Muscle of leg (tissue), 16 donors: ENCODE results near the gene DSE. TPM values are rescaled to one million over a fixed set of nuclear protein-coding genes. Genes with fewer than 3 reads are reported as not detected.
"Not testable (repeated sequence)": the region's sequence is repeated elsewhere in the genome, so short reads cannot be mapped to it uniquely, and the experiment has no call there.

Experiments used
- DNase-seq: peaks from one replicate; pipeline ENCODE4 v3.0.0; 2013
- H3K27ac ChIP-seq: one replicate; pipeline ENCODE4 v1.5.1; 2013; ENCODE audit warnings: mild to moderate bottlenecking, low read length, control low read depth
- H3K27me3 ChIP-seq: one replicate; pipeline ENCODE4 v1.6.1; 2013; ENCODE audit warnings: low read length; ENCODE audit not compliant: control insufficient read depth, insufficient read depth
- H3K36me3 ChIP-seq: one replicate; pipeline ENCODE4 v1.6.1; 2013; ENCODE audit warnings: low read length; ENCODE audit not compliant: control insufficient read depth, insufficient read depth
- H3K4me1 ChIP-seq: one replicate; pipeline ENCODE4 v1.6.1; 2013; ENCODE audit warnings: low read length; ENCODE audit not compliant: control insufficient read depth, insufficient read depth
- H3K4me3 ChIP-seq: one replicate; pipeline ENCODE4 v1.5.1; 2013; ENCODE audit warnings: low read length, control low read depth
- H3K9me3 ChIP-seq: replicated peaks from 2 replicates; pipeline ENCODE4 v1.6.1; 2013; ENCODE audit warnings: low read depth, low read length; ENCODE audit not compliant: control insufficient read depth
- WGBS: methylation state at CpG from one replicate; pipeline ENCODE4 v1.1.5; 2013; ENCODE audit warnings: missing lambda C conversion rate; ENCODE audit not compliant: insufficient coverage; 5-methylcytosine and 5-hydroxymethylcytosine counted together
- long read RNA-seq, 11 donors: transcript quantifications; one replicate each; lab custom pipeline, GENCODE V29; 2026
- polyA plus RNA-seq, 8 donors: library from polyadenylated mRNA; unstranded; fragments of 120-200 nt; gene quantifications; one replicate each; pipeline versions ENCODE4 v1.2.1 to v1.2.3, GENCODE V29; 2013; ENCODE audit warnings: inconsistent platforms in 1 of 8, low replicate concordance in 1 of 8; ENCODE audit not compliant: insufficient read length in 8 of 8, insufficient read depth in 1 of 8
- total RNA-seq: library from RNA; stranded (reverse); fragments of 120-200 nt; gene quantifications from one replicate; pipeline ENCODE4 v1.2.4, GENCODE V29; 2013

Gene DSE
- total RNA-seq (38.3 TPM), polyA plus RNA-seq (10 to 100 TPM; 23.7 to 42.3 (median 29.7) TPM)
- long read RNA-seq, donor 1, full-length matches to known transcripts = 2 of 2 reads
- long read RNA-seq, donor 1, partial matches to known transcripts = 0 of 2 reads
- long read RNA-seq, donor 1, other reads (novel, unspliced or antisense) = 0 of 2 reads
- long read RNA-seq, donor 2 = 0 reads
- long read RNA-seq, donor 3, full-length matches to known transcripts = 1 of 1 reads
- long read RNA-seq, donor 3, partial matches to known transcripts = 0 of 1 reads
- long read RNA-seq, donor 3, other reads (novel, unspliced or antisense) = 0 of 1 reads
- long read RNA-seq, donor 4 = 0 reads
- long read RNA-seq, donor 5, full-length matches to known transcripts = 6 of 15 reads
- long read RNA-seq, donor 5, partial matches to known transcripts = 9 of 15 reads
- long read RNA-seq, donor 5, other reads (novel, unspliced or antisense) = 0 of 15 reads
- long read RNA-seq, donor 6, full-length matches to known transcripts = 6 of 12 reads
- long read RNA-seq, donor 6, partial matches to known transcripts = 6 of 12 reads
- long read RNA-seq, donor 6, other reads (novel, unspliced or antisense) = 0 of 12 reads
- long read RNA-seq, donor 7, full-length matches to known transcripts = 4 of 4 reads
- long read RNA-seq, donor 7, partial matches to known transcripts = 0 of 4 reads
- long read RNA-seq, donor 7, other reads (novel, unspliced or antisense) = 0 of 4 reads
- long read RNA-seq, donor 8, full-length matches to known transcripts = 2 of 2 reads
- long read RNA-seq, donor 8, partial matches to known transcripts = 0 of 2 reads
- long read RNA-seq, donor 8, other reads (novel, unspliced or antisense) = 0 of 2 reads
- long read RNA-seq, donor 9, full-length matches to known transcripts = 4 of 4 reads
- long read RNA-seq, donor 9, partial matches to known transcripts = 0 of 4 reads
- long read RNA-seq, donor 9, other reads (novel, unspliced or antisense) = 0 of 4 reads
- long read RNA-seq, donor 10, full-length matches to known transcripts = 8 of 8 reads
- long read RNA-seq, donor 10, partial matches to known transcripts = 0 of 8 reads
- long read RNA-seq, donor 10, other reads (novel, unspliced or antisense) = 0 of 8 reads
- long read RNA-seq, donor 11, full-length matches to known transcripts = 5 of 21 reads
- long read RNA-seq, donor 11, partial matches to known transcripts = 16 of 21 reads
- long read RNA-seq, donor 11, other reads (novel, unspliced or antisense) = 0 of 21 reads

DNA sequence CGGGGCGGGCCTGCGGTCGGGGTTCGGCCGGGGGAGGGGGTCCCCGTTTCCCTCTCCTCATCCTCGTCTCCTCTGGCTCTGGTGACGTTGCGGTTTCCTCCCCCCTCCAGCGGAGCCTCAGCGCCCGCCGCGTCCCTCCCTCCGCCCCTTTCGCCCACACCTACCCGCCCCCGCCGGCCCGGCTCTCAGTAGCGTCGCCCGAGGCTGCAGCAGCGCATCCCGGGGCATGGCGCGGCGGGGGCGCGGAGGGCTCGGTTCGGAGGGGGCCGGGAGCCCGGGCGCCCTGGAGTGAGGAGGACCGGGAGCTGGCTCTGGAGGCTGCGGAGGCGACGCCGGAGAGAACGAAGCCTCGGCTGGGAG is at the start of gene DSE:
DSE (plus strand) TSS at position 188 of the 360 bp plus-strand sequence. CDS start 28,304 bp downstream, outside the sequence.
- Histone ChIP-seq H3K4me1 (peaks cover 9% of the 10 kb centered on the region), H3K4me3 (peak within 1 kb of the TSS; percentile 85), H3K27me3 (no peaks in the 10 kb centered on the region), H3K9me3 (no peaks in the 10 kb centered on the region), H3K36me3 (no peaks in the 10 kb centered on the region), H3K27ac (peak within 1 kb of the TSS; percentile 99)
- under 1% methylated on average over 39 of the region's 43 CpGs for WGBS
- DNase-seq = peak; percentile 96

DNA sequence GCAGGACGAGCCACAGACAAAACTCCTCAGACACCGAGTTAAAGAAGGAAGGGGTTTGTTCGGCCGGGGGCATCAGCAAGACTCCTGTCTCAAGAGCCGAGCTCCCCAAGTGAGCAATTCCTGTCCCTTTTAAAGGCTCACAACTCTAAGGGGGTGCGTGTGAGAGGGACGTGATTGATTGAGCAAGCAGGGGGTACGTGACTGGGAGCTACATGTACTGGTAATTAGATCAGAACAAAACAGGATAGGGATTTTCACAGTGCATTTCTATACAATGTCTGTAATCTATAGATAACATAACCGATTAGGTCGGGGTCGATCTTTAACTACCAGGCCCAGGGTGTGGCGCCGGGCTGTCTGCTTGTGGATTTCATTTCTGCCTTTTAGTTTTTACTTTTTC is 48.8 kb upstream of the DSE start:
- H3K27ac ChIP-seq, H3K27me3 ChIP-seq, H3K9me3 ChIP-seq, H3K4me1 ChIP-seq, H3K36me3 ChIP-seq, DNase-seq, H3K4me3 ChIP-seq: not testable (repeated sequence)
- WGBS = no CpG with 5 or more reads among the region's 13 CpGs

DNA sequence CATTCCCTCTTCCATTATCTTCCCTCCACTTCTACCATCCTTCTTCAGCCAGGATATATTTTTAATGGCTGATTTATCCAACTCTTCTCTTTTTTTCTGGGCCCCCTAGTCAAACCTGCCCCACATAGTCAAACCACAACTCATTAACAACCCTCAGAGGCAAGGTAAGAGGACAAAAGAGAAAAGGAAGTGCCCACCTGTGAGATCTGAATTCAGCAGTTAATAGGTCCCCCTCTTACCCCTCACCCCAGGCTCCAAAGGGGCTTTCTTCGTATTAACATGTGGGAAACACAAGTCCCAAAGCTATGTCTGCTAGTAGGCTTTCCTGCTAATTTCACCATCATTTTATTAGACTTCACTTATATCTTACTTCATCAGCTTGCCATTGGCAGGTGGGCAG is 46.9 kb upstream of the DSE start:
- no peak for DNase-seq
- H3K9me3 ChIP-seq = no peaks in the 10 kb centered on the region
- no peaks in the 10 kb centered on the region for H3K36me3 ChIP-seq
- no peaks in the 10 kb centered on the region for H3K27me3 ChIP-seq
- H3K27ac ChIP-seq = no peak overlapping the region
- WGBS = no CpG with 5 or more reads among the region's 1 CpG
- H3K4me3 ChIP-seq = no peak overlapping the region
- H3K4me1 ChIP-seq = no peaks in the 10 kb centered on the region

GRCh38 chr6:116325634-116326132 is 45.1 kb upstream of the DSE start:
- H3K27me3 ChIP-seq, H3K36me3 ChIP-seq, H3K4me3 ChIP-seq, H3K4me1 ChIP-seq, DNase-seq, H3K9me3 ChIP-seq: not testable (repeated sequence)
- WGBS = no CpG with 5 or more reads among the region's 11 CpGs
- peak overlapping the region; percentile 33 for H3K27ac ChIP-seq

DNA sequence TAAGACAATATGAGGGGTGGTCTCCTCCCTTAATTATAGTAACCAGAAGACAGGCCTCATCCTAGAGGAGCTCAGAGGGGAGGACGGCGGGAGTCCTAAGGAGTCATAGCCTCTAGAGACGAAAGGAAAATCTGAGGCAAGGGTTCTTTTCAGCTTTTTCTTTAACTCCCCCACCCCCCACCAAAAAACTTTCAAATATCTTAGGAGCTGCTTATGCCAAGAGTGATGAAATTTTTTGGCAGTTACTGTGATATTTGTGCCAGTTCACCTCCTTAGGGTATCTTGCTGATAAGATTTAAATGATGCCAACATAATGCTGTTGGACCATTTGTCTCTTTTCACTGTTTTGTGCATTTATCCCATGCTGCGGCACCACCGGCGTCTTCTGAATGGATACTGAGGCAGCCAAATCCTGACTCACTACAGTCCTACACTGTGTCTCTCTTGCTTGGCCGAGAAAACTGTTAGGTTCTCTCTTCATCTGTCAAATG is 44.5 kb upstream of the DSE start:
- DNase-seq = peak; percentile 62
- H3K9me3 ChIP-seq = no peaks in the 10 kb centered on the region
- H3K4me1 ChIP-seq = no peaks in the 10 kb centered on the region

DNA sequence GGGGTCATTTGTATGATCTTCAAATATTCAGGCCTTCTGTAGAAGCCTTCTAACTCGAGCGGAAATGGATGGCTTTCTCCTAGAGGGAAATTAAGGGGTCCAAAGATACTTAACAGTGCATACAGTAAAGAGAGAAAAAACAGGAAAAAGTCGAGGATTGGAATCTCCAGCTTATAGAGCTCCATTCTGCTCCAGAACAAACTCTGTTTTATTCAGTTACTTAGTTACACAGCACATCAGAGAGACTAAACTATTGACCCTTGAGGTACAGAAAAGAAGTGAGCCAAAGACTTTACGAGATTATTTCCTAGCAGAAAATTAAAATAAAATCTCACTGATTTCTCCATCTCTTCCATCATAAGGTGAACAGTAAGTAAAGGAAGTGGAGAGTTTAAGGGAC is 43.8 kb upstream of the DSE start:
- no CpG with 5 or more reads among the region's 4 CpGs for WGBS
- Histone ChIP-seq H3K36me3 (no peaks in the 10 kb centered on the region), H3K27me3 (no peaks in the 10 kb centered on the region), H3K9me3 (no peaks in the 10 kb centered on the region), H3K27ac (peak overlapping the region; percentile 57), H3K4me3 (no peak overlapping the region), H3K4me1 (no peaks in the 10 kb centered on the region)
- peak; percentile 61 for DNase-seq

More for the DNA sequence above, 44.5 kb upstream of the DSE start:
- H3K36me3 ChIP-seq = no peaks in the 10 kb centered on the region
- WGBS = 61% methylated on average over 3 of the region's 7 CpGs
- H3K27me3 ChIP-seq = no peaks in the 10 kb centered on the region
- H3K4me3 ChIP-seq = no peak overlapping the region
- H3K27ac ChIP-seq = peak overlapping the region; percentile 57

- WGBS = 100% methylated on average over 2 of the region's 6 CpGs
- DNase-seq = peak; percentile 11
- no peaks in the 10 kb centered on the region for H3K4me1 ChIP-seq
- no peaks in the 10 kb centered on the region for H3K36me3 ChIP-seq
- no peak overlapping the region for H3K27ac ChIP-seq
- no peaks in the 10 kb centered on the region for H3K27me3 ChIP-seq
- H3K9me3 ChIP-seq = no peaks in the 10 kb centered on the region
- H3K4me3 ChIP-seq = no peak overlapping the region
Observed at GRCh38 chr6:116327803-116328527, 42.8 kb upstream of the DSE start.

- Histone ChIP-seq H3K4me1 (no peaks in the 10 kb centered on the region), H3K36me3 (no peaks in the 10 kb centered on the region), H3K4me3 (no peak overlapping the region), H3K27me3 (no peaks in the 10 kb centered on the region), H3K27ac (no peak overlapping the region), H3K9me3 (no peaks in the 10 kb centered on the region)
- DNase-seq = peak; percentile 38
- WGBS = no CpG with 5 or more reads among the region's 1 CpG
Observed at GRCh38 chr6:116328528-116328903, 42.2 kb upstream of the DSE start.

DNA sequence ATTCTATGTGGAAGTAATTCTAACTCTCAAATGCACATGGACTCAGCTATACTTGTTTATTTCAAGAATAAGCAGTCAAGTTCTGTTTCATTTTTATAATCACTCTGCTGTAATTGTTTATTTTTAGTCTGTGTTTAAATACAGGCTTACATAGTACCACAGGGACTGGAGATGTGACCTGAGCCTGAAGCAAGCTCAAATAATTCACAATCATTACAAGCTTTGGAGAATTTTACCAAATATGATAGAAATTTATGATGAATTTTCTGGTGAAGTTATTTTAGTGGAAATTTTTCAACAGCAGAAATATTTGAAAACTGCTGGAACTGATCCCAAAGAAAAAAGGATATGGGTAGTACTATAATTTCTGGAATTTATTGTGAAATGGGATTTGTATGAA is 41.6 kb upstream of the DSE start:
- no peaks in the 10 kb centered on the region for H3K9me3 ChIP-seq
- H3K27ac ChIP-seq = no peak overlapping the region
- H3K36me3 ChIP-seq = no peaks in the 10 kb centered on the region
- no peak overlapping the region for H3K4me3 ChIP-seq
- H3K4me1 ChIP-seq = no peaks in the 10 kb centered on the region
- DNase-seq = peak; percentile 46
- H3K27me3 ChIP-seq = no peaks in the 10 kb centered on the region
